Fibroblast of lung (primary cell): ENCODE results near the gene ATP9B. TPM values are rescaled to one million over a fixed set of nuclear protein-coding genes. Genes with fewer than 3 reads are reported as not detected.

Experiments
- DNase-seq, 2 donors: peaks; one replicate each; pipeline versions ENCODE4 v3.0.0 to v3.0.0-alpha.2; 2010; ENCODE audit warnings: low read depth in 2 of 2
- H2AFZ ChIP-seq: 2 replicates; pipeline ENCODE4 v1.5.1; 2012; ENCODE audit warnings: low read length, control low read depth, inconsistent platforms
- H3K27ac ChIP-seq: 2 replicates; pipeline ENCODE4 v1.5.1; 2011; ENCODE audit warnings: low read length, control low read depth; ENCODE audit not compliant: insufficient read depth
- H3K27me3 ChIP-seq: 2 replicates; pipeline ENCODE4 v1.5.1; 2011; ENCODE audit warnings: mild to moderate bottlenecking, low read length; ENCODE audit not compliant: control insufficient read depth, insufficient read depth
- H3K36me3 ChIP-seq: 2 replicates; pipeline ENCODE4 v1.5.1; 2011; ENCODE audit warnings: low read length; ENCODE audit not compliant: control insufficient read depth, insufficient read depth
- H3K4me1 ChIP-seq: 2 replicates; pipeline ENCODE4 v1.5.1; 2011; ENCODE audit warnings: low read length; ENCODE audit not compliant: control insufficient read depth, insufficient read depth; ENCODE audit errors: extremely low read depth
- H3K4me2 ChIP-seq: 2 replicates; pipeline ENCODE4 v1.5.1; 2011; ENCODE audit warnings: low read length, control low read depth; ENCODE audit not compliant: insufficient read depth; ENCODE audit errors: extremely low read depth
- H3K4me3 ChIP-seq, 4 experiments: fragments of 200-600 bp in 1 of 4; sonication (generic) in 1 of 4; replicated peaks in 1 of 4; 2 replicates each; pipeline ENCODE4 v1.5.1; 2011 to 2016; ENCODE audit warnings: low read length in 4 of 4, low read depth in 3 of 4, mild to moderate bottlenecking in 3 of 4, control low read depth in 2 of 4, inconsistent platforms in 1 of 4, mixed read lengths in 1 of 4; ENCODE audit not compliant: insufficient read depth in 1 of 4; ENCODE audit errors: control extremely low read depth in 1 of 4
- H3K79me2 ChIP-seq: 2 replicates; pipeline ENCODE4 v1.5.1; 2012; ENCODE audit warnings: mild to moderate bottlenecking, low read length, inconsistent platforms; ENCODE audit not compliant: control insufficient read depth, insufficient read depth
- H3K9ac ChIP-seq: 2 replicates; pipeline ENCODE4 v1.5.1; 2011; ENCODE audit warnings: mild to moderate bottlenecking, low read length, control low read depth; ENCODE audit not compliant: insufficient read depth
- H3K9me3 ChIP-seq: 2 replicates; pipeline ENCODE4 v1.5.1; 2012; ENCODE audit warnings: low read depth, low read length; ENCODE audit not compliant: control insufficient read depth, insufficient read depth
- H4K20me1 ChIP-seq: 2 replicates; pipeline ENCODE4 v1.5.1; 2011; ENCODE audit warnings: low read length; ENCODE audit not compliant: control insufficient read depth, insufficient read depth; ENCODE audit errors: extremely low read depth
- CTCF ChIP-seq, 2 donors: IDR thresholded peaks in 1 of 2; conservative IDR thresholded peaks in 1 of 2; 1 replicate in 1 of 2; 2 replicates in 1 of 2; pipeline ENCODE4 v1.5.1; 2011 to 2012; ENCODE audit warnings: low read length in 2 of 2, control low read depth in 1 of 2, inconsistent platforms in 1 of 2, low read depth in 1 of 2, mild to moderate bottlenecking in 1 of 2
- EZH2 ChIP-seq: IDR thresholded peaks from 2 replicates; pipeline ENCODE4 v1.5.1; 2012; ENCODE audit warnings: low read length, control low read depth, mild to moderate bottlenecking; ENCODE audit errors: missing control alignments
- polyA plus RNA-seq, 2 donors: library from polyadenylated mRNA; depleted of rRNA in 1 of 2; stranded (reverse) in 1 of 2; unstranded in 1 of 2; fragments of >200 nt; gene quantifications; 2 replicates each; pipeline ENCODE4 v1.2.1, GENCODE V29; 2011 to 2012; ENCODE audit warnings: missing spikeins in 1 of 2
- total RNA-seq: library from RNA; depleted of rRNA; stranded (reverse); fragments of >200 nt; gene quantifications from 2 replicates; pipeline ENCODE4 v1.2.1, GENCODE V29; 2014

Gene ATP9B
- total and polyA plus RNA-seq, 2 donors (not counting 1 experiment from before 2014, with no cell fraction given) = 11.2 to 27.7 TPM

DNA sequence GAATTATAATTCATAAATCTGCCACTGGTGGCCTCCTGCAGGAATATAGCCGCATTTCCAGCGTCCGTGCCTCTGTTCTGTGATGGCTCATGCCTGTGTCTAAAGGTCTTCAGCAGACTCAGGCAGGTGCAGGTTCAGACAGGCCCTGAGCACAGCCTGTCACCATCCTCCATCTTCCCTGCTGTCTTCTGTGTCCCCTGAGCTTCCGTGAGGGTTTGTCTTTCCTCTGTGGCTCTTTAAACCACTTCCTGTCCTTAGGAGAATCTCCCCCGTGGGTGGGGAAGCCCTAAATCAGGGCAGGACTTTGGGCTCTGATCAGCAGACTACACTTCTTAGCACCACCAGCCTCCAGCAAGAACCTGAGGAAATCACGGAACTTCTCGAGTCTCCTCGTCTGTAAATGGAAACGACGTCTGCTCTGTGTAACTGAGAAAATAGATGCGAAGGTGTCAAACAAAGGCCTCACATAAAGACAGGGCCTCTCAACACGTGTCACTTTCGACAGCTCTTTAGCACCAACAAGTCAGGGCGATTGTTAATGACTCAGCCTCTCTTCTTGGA is 302.4 kb downstream of the ATP9B start:
- TF ChIP-seq EZH2 (no peak), CTCF (conservative IDR thresholded peaks at IDR 0.05 in 1 of 2, IDR thresholded peaks at IDR 0.05 in 1 of 2; ENCODE audit: low read depth in 1 of 2, low read length in 2 of 2) (no peak)
- Histone ChIP-seq H4K20me1 (no peaks in the 10 kb centered on the region), H3K27ac (no peak overlapping the region), H3K4me3 (no peak overlapping the region), H3K9me3 (no peaks in the 10 kb centered on the region), H3K27me3 (no peaks in the 10 kb centered on the region), H3K36me3 (no peaks in the 10 kb centered on the region), H2AFZ (no peak overlapping the region), H3K4me2 (no peak overlapping the region), H3K9ac (no peak overlapping the region), H3K4me1 (peaks cover 2% of the 10 kb centered on the region), H3K79me2 (no peaks in the 10 kb centered on the region)
- no peak for DNase-seq

GRCh38 chr18:79372461-79372860 is 303.3 kb downstream of the ATP9B start:
- TF ChIP-seq EZH2 (no peak), CTCF (conservative IDR thresholded peaks at IDR 0.05 in 1 of 2, IDR thresholded peaks at IDR 0.05 in 1 of 2; ENCODE audit: low read depth in 1 of 2, low read length in 2 of 2) (no peak)
- H3K36me3 ChIP-seq = peaks cover 3% of the 10 kb centered on the region
- no peak for DNase-seq
- H2AFZ ChIP-seq = no peak overlapping the region
- H3K4me1 ChIP-seq = no peaks in the 10 kb centered on the region
- no peak overlapping the region for H3K9ac ChIP-seq
- no peaks in the 10 kb centered on the region for H3K9me3 ChIP-seq
- H3K4me3 ChIP-seq = no peak overlapping the region
- no peaks in the 10 kb centered on the region for H3K79me2 ChIP-seq
- no peaks in the 10 kb centered on the region for H3K27me3 ChIP-seq
- no peak overlapping the region for H3K4me2 ChIP-seq
- H4K20me1 ChIP-seq = no peaks in the 10 kb centered on the region
- no peak overlapping the region for H3K27ac ChIP-seq

DNA sequence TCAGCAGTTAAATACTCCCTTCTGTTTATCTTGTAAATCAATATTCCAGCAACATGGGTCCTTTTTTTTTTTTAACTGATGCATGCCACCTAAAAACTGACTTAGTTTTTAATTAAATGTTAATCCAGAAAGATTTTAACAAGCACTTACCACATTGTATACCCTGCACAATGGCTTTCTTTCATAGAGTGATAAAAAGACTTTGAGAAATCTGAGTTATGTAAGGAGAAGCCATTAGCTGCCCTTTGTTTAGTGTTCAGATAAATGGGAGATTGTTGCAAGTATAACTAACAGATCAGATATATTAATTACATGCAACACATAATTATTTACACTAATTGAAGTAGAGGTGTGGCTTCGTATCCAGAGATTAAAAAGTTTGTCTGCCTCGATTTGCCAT is 303.8 kb downstream of the ATP9B start:
- Histone ChIP-seq H3K9me3 (no peaks in the 10 kb centered on the region), H3K4me2 (no peak overlapping the region), H3K4me3 (no peak overlapping the region), H3K9ac (no peak overlapping the region), H4K20me1 (no peaks in the 10 kb centered on the region), H3K27ac (no peak overlapping the region), H3K27me3 (no peaks in the 10 kb centered on the region), H3K79me2 (no peaks in the 10 kb centered on the region), H2AFZ (no peak overlapping the region), H3K4me1 (no peaks in the 10 kb centered on the region), H3K36me3 (peaks cover 4% of the 10 kb centered on the region)
- TF ChIP-seq EZH2 (no peak), CTCF (conservative IDR thresholded peaks at IDR 0.05 in 1 of 2, IDR thresholded peaks at IDR 0.05 in 1 of 2; ENCODE audit: low read depth in 1 of 2, low read length in 2 of 2) (no peak)
- no peak for DNase-seq
